Colonic mucosa (tissue), 4 donors: Measurements from ENCODE around the gene WWC1. TPM values are rescaled to one million over a fixed set of nuclear protein-coding genes. Genes with fewer than 3 reads are reported as not detected.

Experiments used
- DNase-seq: peaks from one replicate; pipeline ENCODE4 v3.0.0-alpha.2; 2020
- H3K27ac ChIP-seq: fragments of 200-600 bp; one replicate; pipeline ENCODE4 v1.8.0; 2021
- H3K27me3 ChIP-seq: fragments of 200-600 bp; one replicate; pipeline ENCODE4 v1.8.0; 2021
- H3K36me3 ChIP-seq: fragments of 200-600 bp; one replicate; pipeline ENCODE4 v1.8.0; 2021
- H3K4me1 ChIP-seq: fragments of 200-600 bp; one replicate; pipeline ENCODE4 v1.8.0; 2021; ENCODE audit warnings: mild to moderate bottlenecking
- H3K4me3 ChIP-seq: fragments of 200-600 bp; one replicate; pipeline ENCODE4 v1.8.0; 2021
- H3K9ac ChIP-seq, 2 donors: one replicate each; pipeline ENCODE4 v1.7.0; 2013; ENCODE audit warnings: control low read depth in 2 of 2, low read depth in 2 of 2, low read length in 2 of 2
- H3K9me3 ChIP-seq: fragments of 200-600 bp; one replicate; pipeline ENCODE4 v1.8.0; 2021
- CTCF ChIP-seq: fragments of 200-600 bp; IDR thresholded peaks from one replicate; pipeline ENCODE4 v1.8.0; 2022; ENCODE audit warnings: antibody characterized with exemption, mild to moderate bottlenecking
- intact Hi-C: fragments of 100-400 bp; cut with DNase I; formaldehyde crosslinking; loops from one replicate; pipeline ENCODE4 v1.14.1; 2022
- total RNA-seq, 2 donors: library from RNA; stranded (reverse); fragmentation: NEBNext Ultra II Directional in 1 of 2; extraction: Animal tissue kit (Norgen Biotek cat#: 25700) in 1 of 2; gene quantifications; one replicate each; pipeline ENCODE4 v1.2.1, GENCODE V29; 2021
- donor health status: healthy.
- donor health status: DM: no; HTN: no; CAD: no.
- donor health status: DM: no; HTN: no; CAD: no.

WWC1 gene
- total RNA-seq, 2 donors from 2014 or later, result 15.3 to 33.3 TPM

- no peak overlapping the region for H3K27ac ChIP-seq
- no peaks in the 10 kb centered on the region for H3K36me3 ChIP-seq
- H3K4me1 ChIP-seq, result no peaks in the 10 kb centered on the region
- H3K9ac ChIP-seq, result no peak overlapping the region
- DNase-seq, result no peak
- no peak overlapping the region for H3K4me3 ChIP-seq
- no peaks in the 10 kb centered on the region for H3K27me3 ChIP-seq
- H3K9me3 ChIP-seq, result no peaks in the 10 kb centered on the region
- intact Hi-C loops, result no loop called here
- no peak for TF ChIP-seq CTCF
Observed at GRCh38 chr5:168400429-168401220, 109.2 kb downstream of the WWC1 start.

GRCh38 chr5:168401226-168401625, 109.8 kb downstream of the WWC1 start:
- no peak for TF ChIP-seq CTCF
- H3K27me3 ChIP-seq, result no peaks in the 10 kb centered on the region
- DNase-seq, result no peak
- no peaks in the 10 kb centered on the region for H3K36me3 ChIP-seq
- intact Hi-C loops, result no loop called here
- H3K4me3 ChIP-seq, result no peak overlapping the region
- H3K4me1 ChIP-seq, result no peaks in the 10 kb centered on the region
- no peak overlapping the region for H3K9ac ChIP-seq
- no peak overlapping the region for H3K27ac ChIP-seq
- no peaks in the 10 kb centered on the region for H3K9me3 ChIP-seq

GRCh38 chr5:168401880-168402279, 110.4 kb downstream of the WWC1 start:
- H3K4me1 ChIP-seq, result no peaks in the 10 kb centered on the region
- no peak for TF ChIP-seq CTCF
- H3K36me3 ChIP-seq, result no peaks in the 10 kb centered on the region
- H3K27me3 ChIP-seq, result no peaks in the 10 kb centered on the region
- H3K4me3 ChIP-seq, result no peak overlapping the region
- H3K9me3 ChIP-seq, result no peaks in the 10 kb centered on the region
- intact Hi-C loops, result no loop called here
- no peak overlapping the region for H3K27ac ChIP-seq
- H3K9ac ChIP-seq, result no peak overlapping the region
- DNase-seq, result no peak

- Histone ChIP-seq H3K9ac (no peak overlapping the region), H3K4me3 (no peak overlapping the region), H3K27me3 (no peaks in the 10 kb centered on the region), H3K36me3 (no peaks in the 10 kb centered on the region), H3K4me1 (no peaks in the 10 kb centered on the region), H3K27ac (no peak overlapping the region), H3K9me3 (no peaks in the 10 kb centered on the region)
- DNase-seq, result no peak
- TF ChIP-seq CTCF, result no peak
- intact Hi-C loops, result no loop called here
Observed at GRCh38 chr5:168404365-168404764, 112.9 kb downstream of the WWC1 start.

- Histone ChIP-seq H3K9ac (no peak overlapping the region), H3K4me1 (no peaks in the 10 kb centered on the region), H3K27ac (no peak overlapping the region), H3K4me3 (no peak overlapping the region), H3K9me3 (no peaks in the 10 kb centered on the region), H3K27me3 (no peaks in the 10 kb centered on the region), H3K36me3 (no peaks in the 10 kb centered on the region)
- no peak for TF ChIP-seq CTCF
- DNase-seq, result no peak
- intact Hi-C loops, result no loop called here
Observed at GRCh38 chr5:168407211-168407610, 115.8 kb downstream of the WWC1 start.
